HG03460 (cell line): Measurements from ENCODE around the gene TLCD3A.
"Not testable (repeated sequence)": the region's sequence is repeated elsewhere in the genome, so short reads cannot be mapped to it uniquely, and the experiment has no call there.

ENCODE experiments used
- ATAC-seq: cut with Tn5 transposase; IDR thresholded peaks from one replicate; pipeline ENCODE4 v1.9.1; 2021; ENCODE audit not compliant: unreplicated experiment

The TLCD3A gene

GRCh38 chr17:732067-732901 is at the start of gene TLCD3A:
TLCD3A (plus strand) TSS chr17:732596; CDS start chr17:732648, 52 bp downstream.
- ATAC-seq = no peak

GRCh38 chr17:683040-683439 is 49.4 kb upstream of the TLCD3A start:
- ATAC-seq = no peak

GRCh38 chr17:683499-684254 is 48.7 kb upstream of the TLCD3A start:
- no peak for ATAC-seq

- ATAC-seq = no peak
Measured at GRCh38 chr17:685006-685405, 47.4 kb upstream of the TLCD3A start.

- ATAC-seq = no peak
Measured at GRCh38 chr17:688100-688989, 44.1 kb upstream of the TLCD3A start.

- ATAC-seq = no peak
Measured at GRCh38 chr17:689556-690275, 42.7 kb upstream of the TLCD3A start.

- ATAC-seq = no peak
Measured at GRCh38 chr17:690361-690760, 42.0 kb upstream of the TLCD3A start.

- no peak for ATAC-seq
Measured at GRCh38 chr17:691423-691822, 41.0 kb upstream of the TLCD3A start.

- ATAC-seq = no peak
Measured at GRCh38 chr17:692116-692515, 40.3 kb upstream of the TLCD3A start.

GRCh38 chr17:693791-694638 is 38.4 kb upstream of the TLCD3A start:
- no peak for ATAC-seq

- no peak for ATAC-seq
Measured at GRCh38 chr17:696369-696768, 36.0 kb upstream of the TLCD3A start.

GRCh38 chr17:697682-698081 is 34.7 kb upstream of the TLCD3A start:
- ATAC-seq = no peak

- ATAC-seq = not testable (repeated sequence)
Measured at GRCh38 chr17:698096-698495, 34.3 kb upstream of the TLCD3A start.

- no peak for ATAC-seq
Measured at GRCh38 chr17:699345-699744, 33.1 kb upstream of the TLCD3A start.

GRCh38 chr17:700504-701094 is 31.8 kb upstream of the TLCD3A start:
- no peak for ATAC-seq

- ATAC-seq = no peak
Measured at GRCh38 chr17:703081-703875, 29.1 kb upstream of the TLCD3A start.

GRCh38 chr17:704111-704864 is 28.1 kb upstream of the TLCD3A start:
- ATAC-seq = no peak

GRCh38 chr17:705011-705410 is 27.4 kb upstream of the TLCD3A start:
- no peak for ATAC-seq
